Smooth muscle cell (in vitro differentiated cells): Measurements from ENCODE around the gene AKT3. TPM values are rescaled to one million over a fixed set of nuclear protein-coding genes. Genes with fewer than 3 reads are reported as not detected.
A peak's percentile ranks its signal among the peaks of the same experiment; 100 is the strongest.

Experiments used
- DNase-seq: peaks from one replicate; lab custom pipeline; 2025; ENCODE audit not compliant: unreplicated experiment; lab: John Stamatoyannopoulos, UW
- H2AFZ ChIP-seq: fragments of 200-600 bp; sonication (generic); 2 replicates; pipeline ENCODE4 v1.6.0; 2016; ENCODE audit warnings: antibody characterized with exemption, low read depth, mild to moderate bottlenecking
- H3F3A ChIP-seq: fragments of 200-600 bp; sonication (generic); 2 replicates; pipeline ENCODE4 v1.6.0; 2017; ENCODE audit warnings: antibody characterized with exemption, low read depth
- H3K27ac ChIP-seq: fragments of 200-600 bp; sonication (generic); 2 replicates; pipeline ENCODE4 v1.5.1; 2016; ENCODE audit warnings: low read depth, mild to moderate bottlenecking
- H3K27me3 ChIP-seq: fragments of 200-600 bp; sonication (generic); 2 replicates; pipeline ENCODE4 v1.6.1; 2016; ENCODE audit warnings: low read depth, mild to moderate bottlenecking
- H3K36me3 ChIP-seq: fragments of 200-600 bp; sonication (generic); 2 replicates; pipeline ENCODE4 v1.5.1; 2016; ENCODE audit warnings: low read depth
- H3K4me1 ChIP-seq: fragments of 200-600 bp; sonication (generic); 2 replicates; pipeline ENCODE4 v1.5.1; 2016; ENCODE audit warnings: low read depth
- H3K4me2 ChIP-seq: fragments of 200-600 bp; sonication (generic); 2 replicates; pipeline ENCODE4 v1.6.0; 2016; ENCODE audit warnings: mild to moderate bottlenecking
- H3K4me3 ChIP-seq: fragments of 200-600 bp; sonication (generic); 2 replicates; pipeline ENCODE4 v1.5.1; 2016; ENCODE audit warnings: mild to moderate bottlenecking
- H3K79me2 ChIP-seq: fragments of 200-600 bp; sonication (generic); 2 replicates; pipeline ENCODE4 v1.6.0; 2016; ENCODE audit warnings: low read depth, mild to moderate bottlenecking
- H3K9ac ChIP-seq: fragments of 200-600 bp; sonication (generic); 2 replicates; pipeline ENCODE4 v1.6.0; 2016; ENCODE audit warnings: low read depth
- H3K9me3 ChIP-seq: fragments of 200-600 bp; sonication (generic); replicated peaks from 2 replicates; pipeline ENCODE4 v1.5.1; 2016; ENCODE audit warnings: low read depth
- H4K20me1 ChIP-seq: fragments of 200-600 bp; sonication (generic); 2 replicates; pipeline ENCODE4 v1.6.0; 2016; ENCODE audit warnings: low read depth
- WGBS: methylation state at CpG from one replicate; pipeline ENCODE4 v1.1.7; 2016; ENCODE audit warnings: low lambda C conversion rate; 5-methylcytosine and 5-hydroxymethylcytosine counted together
- polyA plus RNA-seq: library from polyadenylated mRNA; unstranded; fragments of >200 nt; fragmentation: Nextera tagmentation; extraction: Ambion mirVana; gene quantifications from 2 replicates; pipeline ENCODE4 v1.2.1, GENCODE V29; 2016
- total RNA-seq: library from RNA; depleted of rRNA; stranded (reverse); fragments of >200 nt; gene quantifications from 2 replicates; pipeline ENCODE4 v1.2.3, GENCODE V29; 2014
- TF ChIP-seq, protein P1 (sequence below): fragments of 200-600 bp; sonication (generic); IDR thresholded peaks from 2 replicates; pipeline ENCODE4 v1.5.1; 2017; ENCODE audit warnings: borderline replicate concordance, mild to moderate bottlenecking, antibody characterized with exemption; ENCODE audit not compliant: insufficient read depth, poor library complexity, severe bottlenecking

Gene AKT3
- total and polyA plus RNA-seq, 2 experiments from 2014 or later: 5.5 to 32.3 TPM

DNA sequence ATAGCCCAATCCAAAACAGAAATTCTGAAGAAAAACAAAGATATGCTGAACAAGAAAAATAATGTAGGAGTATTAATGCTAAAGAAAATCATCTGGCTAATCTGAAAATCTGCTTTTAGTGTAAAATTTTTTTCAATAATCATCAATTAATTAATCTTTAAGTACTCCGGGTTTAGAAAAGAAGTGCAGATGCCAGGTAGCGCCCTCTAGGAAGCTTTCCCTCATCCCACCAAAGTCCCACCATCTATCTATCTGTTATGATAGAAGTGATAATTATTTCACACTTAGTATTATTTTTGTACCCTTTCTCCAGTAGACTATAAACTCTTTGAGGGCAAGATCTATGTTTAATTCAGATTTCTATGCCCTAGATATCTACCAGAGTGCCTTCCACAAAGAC lies 240.3 kb downstream of the AKT3 start:
- H3K27ac ChIP-seq: no peak overlapping the region
- H3K9ac ChIP-seq: no peak overlapping the region
- H3F3A ChIP-seq: no peaks in the 10 kb centered on the region
- no peaks in the 10 kb centered on the region for H3K9me3 ChIP-seq
- H3K4me2 ChIP-seq: no peak overlapping the region
- H4K20me1 ChIP-seq: no peaks in the 10 kb centered on the region
- H3K4me1 ChIP-seq: no peaks in the 10 kb centered on the region
- WGBS: 95% methylated on average over 2 of the region's 2 CpGs
- no peaks in the 10 kb centered on the region for H3K79me2 ChIP-seq
- peaks cover 3% of the 10 kb centered on the region for H3K36me3 ChIP-seq
- DNase-seq: no peak
- H3K27me3 ChIP-seq: no peaks in the 10 kb centered on the region
- TF ChIP-seq, protein P1, sequence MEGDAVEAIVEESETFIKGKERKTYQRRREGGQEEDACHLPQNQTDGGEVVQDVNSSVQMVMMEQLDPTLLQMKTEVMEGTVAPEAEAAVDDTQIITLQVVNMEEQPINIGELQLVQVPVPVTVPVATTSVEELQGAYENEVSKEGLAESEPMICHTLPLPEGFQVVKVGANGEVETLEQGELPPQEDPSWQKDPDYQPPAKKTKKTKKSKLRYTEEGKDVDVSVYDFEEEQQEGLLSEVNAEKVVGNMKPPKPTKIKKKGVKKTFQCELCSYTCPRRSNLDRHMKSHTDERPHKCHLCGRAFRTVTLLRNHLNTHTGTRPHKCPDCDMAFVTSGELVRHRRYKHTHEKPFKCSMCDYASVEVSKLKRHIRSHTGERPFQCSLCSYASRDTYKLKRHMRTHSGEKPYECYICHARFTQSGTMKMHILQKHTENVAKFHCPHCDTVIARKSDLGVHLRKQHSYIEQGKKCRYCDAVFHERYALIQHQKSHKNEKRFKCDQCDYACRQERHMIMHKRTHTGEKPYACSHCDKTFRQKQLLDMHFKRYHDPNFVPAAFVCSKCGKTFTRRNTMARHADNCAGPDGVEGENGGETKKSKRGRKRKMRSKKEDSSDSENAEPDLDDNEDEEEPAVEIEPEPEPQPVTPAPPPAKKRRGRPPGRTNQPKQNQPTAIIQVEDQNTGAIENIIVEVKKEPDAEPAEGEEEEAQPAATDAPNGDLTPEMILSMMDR: no peak
- H2AFZ ChIP-seq: no peak overlapping the region
- H3K4me3 ChIP-seq: no peak overlapping the region

- H3K36me3 ChIP-seq: peaks cover 18% of the 10 kb centered on the region
- DNase-seq: no peak
- TF ChIP-seq, protein P1: no peak
- H3K9ac ChIP-seq: no peak overlapping the region
- no peaks in the 10 kb centered on the region for H3K4me1 ChIP-seq
- no peaks in the 10 kb centered on the region for H4K20me1 ChIP-seq
- H3K9me3 ChIP-seq: peaks cover 5% of the 10 kb centered on the region
- no peaks in the 10 kb centered on the region for H3K79me2 ChIP-seq
- H3K27me3 ChIP-seq: no peaks in the 10 kb centered on the region
- 89% methylated on average over 2 of the region's 2 CpGs for WGBS
- no peak overlapping the region for H3K4me3 ChIP-seq
- no peak overlapping the region for H3K27ac ChIP-seq
- H2AFZ ChIP-seq: no peak overlapping the region
- H3K4me2 ChIP-seq: no peak overlapping the region
- no peaks in the 10 kb centered on the region for H3F3A ChIP-seq
Observed at GRCh38 chr1:243605604-243606003, 244.4 kb downstream of the AKT3 start.

DNA sequence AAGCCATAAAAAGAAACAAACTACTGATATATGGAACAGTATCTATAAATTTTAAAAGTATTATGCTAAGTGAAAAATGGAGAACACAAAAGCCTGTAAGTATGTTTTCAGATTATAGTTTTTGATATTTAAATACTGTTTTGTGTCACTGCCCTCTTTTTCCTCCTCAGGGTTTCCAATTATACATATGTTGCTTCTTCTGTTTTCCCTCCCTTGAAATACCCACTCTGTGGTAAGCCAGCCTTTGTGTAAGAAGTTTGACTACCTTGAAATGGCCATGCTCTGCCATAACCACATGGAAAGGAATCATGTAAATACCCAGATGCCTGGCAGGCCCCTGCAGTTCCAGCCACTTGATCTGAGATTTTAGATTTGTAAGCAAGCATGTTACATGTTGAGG lies 248.3 kb downstream of the AKT3 start:
- no peak overlapping the region for H3K4me3 ChIP-seq

DNA sequence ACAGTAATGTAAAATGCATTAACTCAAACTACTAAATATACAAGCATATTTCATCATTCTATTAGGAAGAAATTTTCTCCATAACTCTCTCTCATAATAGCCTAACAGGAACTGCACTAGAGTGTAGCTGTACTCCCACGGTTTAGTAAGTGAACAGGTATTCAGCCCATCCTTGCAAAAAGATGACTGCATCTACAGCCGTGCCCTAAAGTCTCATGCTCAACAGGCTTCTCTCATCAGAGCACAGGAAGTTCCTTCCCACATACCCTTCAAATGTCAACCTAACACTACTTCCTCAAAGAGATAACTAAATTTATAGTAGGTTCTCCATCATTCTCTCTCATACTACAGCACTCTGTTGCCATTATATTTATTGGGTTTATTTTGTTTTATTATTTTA lies 251.6 kb downstream of the AKT3 start:
- Histone ChIP-seq H3F3A (no peaks in the 10 kb centered on the region), H2AFZ (no peak overlapping the region), H3K36me3 (peaks cover 18% of the 10 kb centered on the region), H3K4me3 (no peak overlapping the region), H3K4me2 (peak overlapping the region; percentile 13), H3K9me3 (peaks cover 5% of the 10 kb centered on the region), H3K4me1 (peaks cover 12% of the 10 kb centered on the region), H3K79me2 (no peaks in the 10 kb centered on the region), H4K20me1 (no peaks in the 10 kb centered on the region), H3K27me3 (no peaks in the 10 kb centered on the region), H3K9ac (peak overlapping the region; percentile 2), H3K27ac (peak overlapping the region; percentile 98)
- DNase-seq: no peak
- TF ChIP-seq, protein P1: no peak
- WGBS: 20% methylated on average over 2 of the region's 2 CpGs

More for the DNA sequence above, 248.3 kb downstream of the AKT3 start:
- no peaks in the 10 kb centered on the region for H3K79me2 ChIP-seq
- H4K20me1 ChIP-seq: no peaks in the 10 kb centered on the region
- TF ChIP-seq, protein P1: no peak
- H3K27me3 ChIP-seq: no peaks in the 10 kb centered on the region
- H3K4me1 ChIP-seq: peaks cover 3% of the 10 kb centered on the region
- no peak overlapping the region for H2AFZ ChIP-seq
- H3K9me3 ChIP-seq: peaks cover 5% of the 10 kb centered on the region
- H3K9ac ChIP-seq: no peak overlapping the region
- H3F3A ChIP-seq: no peaks in the 10 kb centered on the region
- H3K4me2 ChIP-seq: no peak overlapping the region
- no peak for DNase-seq
- no peak overlapping the region for H3K27ac ChIP-seq
- peaks cover 18% of the 10 kb centered on the region for H3K36me3 ChIP-seq
